Measurements from ENCODE around the gene GRN. TPM values are rescaled to one million over a fixed set of nuclear protein-coding genes. Genes with fewer than 3 reads are reported as not detected.

Gene GRN
- total and polyA plus RNA-seq, 9 of the 15 experiments (the other 6 are each of a cell fraction or from before 2014, with no cell fraction given) = 5.4 to 75.3 (median 20.7) TPM

DNA sequence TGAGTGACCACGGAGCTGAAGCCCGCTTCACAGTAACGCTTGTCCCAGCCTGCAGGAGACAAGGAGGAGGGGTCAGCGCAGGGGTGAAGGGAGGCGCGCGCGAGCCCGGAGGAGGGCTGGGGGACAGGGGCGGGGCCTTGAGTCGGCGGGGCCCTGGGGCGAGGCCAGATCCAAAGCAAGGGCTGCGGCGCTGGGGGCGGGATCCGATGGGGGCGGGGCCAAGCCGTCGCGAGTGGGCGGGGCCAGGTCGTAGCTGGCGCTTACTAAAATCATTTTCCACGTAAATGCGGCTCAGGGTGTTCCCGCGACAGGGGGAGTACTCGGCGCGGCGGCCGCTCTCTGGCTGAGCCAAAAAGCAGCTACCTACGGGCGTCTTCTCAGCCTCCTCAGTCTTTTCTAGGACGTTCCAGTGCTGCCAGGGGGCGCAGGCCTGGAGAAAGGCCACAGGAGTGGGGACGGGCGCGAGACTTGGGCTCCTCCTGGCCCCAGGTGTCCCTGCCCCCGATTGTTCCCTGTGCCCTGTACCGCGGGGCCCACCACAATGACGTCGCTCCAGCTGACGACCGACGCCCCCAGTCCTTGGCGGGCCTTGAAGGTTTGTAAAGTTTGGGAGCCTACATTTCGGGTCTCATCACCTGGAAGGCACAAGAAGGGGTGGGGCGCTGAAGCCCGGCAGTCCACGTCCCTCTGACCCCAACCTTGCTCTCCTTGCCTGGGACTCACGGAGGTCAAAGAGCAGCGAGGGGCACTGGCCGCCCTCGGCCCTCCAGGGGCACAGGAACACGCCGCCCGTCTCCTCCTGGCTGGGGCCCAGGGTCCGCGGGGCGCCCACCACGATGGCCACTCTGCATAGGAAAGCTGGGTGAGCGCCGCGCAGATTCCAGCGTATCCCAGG is 40.4 kb downstream of the GRN start (continued):
- TF ChIP-seq, protein P1, sequence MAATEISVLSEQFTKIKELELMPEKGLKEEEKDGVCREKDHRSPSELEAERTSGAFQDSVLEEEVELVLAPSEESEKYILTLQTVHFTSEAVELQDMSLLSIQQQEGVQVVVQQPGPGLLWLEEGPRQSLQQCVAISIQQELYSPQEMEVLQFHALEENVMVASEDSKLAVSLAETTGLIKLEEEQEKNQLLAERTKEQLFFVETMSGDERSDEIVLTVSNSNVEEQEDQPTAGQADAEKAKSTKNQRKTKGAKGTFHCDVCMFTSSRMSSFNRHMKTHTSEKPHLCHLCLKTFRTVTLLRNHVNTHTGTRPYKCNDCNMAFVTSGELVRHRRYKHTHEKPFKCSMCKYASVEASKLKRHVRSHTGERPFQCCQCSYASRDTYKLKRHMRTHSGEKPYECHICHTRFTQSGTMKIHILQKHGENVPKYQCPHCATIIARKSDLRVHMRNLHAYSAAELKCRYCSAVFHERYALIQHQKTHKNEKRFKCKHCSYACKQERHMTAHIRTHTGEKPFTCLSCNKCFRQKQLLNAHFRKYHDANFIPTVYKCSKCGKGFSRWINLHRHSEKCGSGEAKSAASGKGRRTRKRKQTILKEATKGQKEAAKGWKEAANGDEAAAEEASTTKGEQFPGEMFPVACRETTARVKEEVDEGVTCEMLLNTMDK (IDR thresholded peaks at IDR 0.05; ENCODE audit: borderline replicate concordance, insufficient read depth, low read depth, low read length, poor library complexity, severe bottlenecking) = peak; percentile 49
- TF ChIP-seq DPF2 (IDR thresholded peaks at IDR 0.05) = no peak
- TF ChIP-seq TCFL5 (CRISPR knock-in tag; conservative IDR thresholded peaks at IDR 0.05) = no peak
- TF ChIP-seq CXXC5 (CRISPR knock-in tag; IDR thresholded peaks at IDR 0.05) = peak; percentile 69
- TF ChIP-seq, protein P2, sequence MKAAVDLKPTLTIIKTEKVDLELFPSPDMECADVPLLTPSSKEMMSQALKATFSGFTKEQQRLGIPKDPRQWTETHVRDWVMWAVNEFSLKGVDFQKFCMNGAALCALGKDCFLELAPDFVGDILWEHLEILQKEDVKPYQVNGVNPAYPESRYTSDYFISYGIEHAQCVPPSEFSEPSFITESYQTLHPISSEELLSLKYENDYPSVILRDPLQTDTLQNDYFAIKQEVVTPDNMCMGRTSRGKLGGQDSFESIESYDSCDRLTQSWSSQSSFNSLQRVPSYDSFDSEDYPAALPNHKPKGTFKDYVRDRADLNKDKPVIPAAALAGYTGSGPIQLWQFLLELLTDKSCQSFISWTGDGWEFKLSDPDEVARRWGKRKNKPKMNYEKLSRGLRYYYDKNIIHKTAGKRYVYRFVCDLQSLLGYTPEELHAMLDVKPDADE (conservative IDR thresholded peaks at IDR 0.05; ENCODE audit: control insufficient read depth, low read depth, low read length) = peak; percentile 20; the same call in 1 of the 2 replicates
- TF ChIP-seq ZNF165 (CRISPR knock-in tag; IDR thresholded peaks at IDR 0.05; ENCODE audit: borderline replicate concordance) = no peak
- no peak for TF ChIP-seq MBD2 (IDR thresholded peaks at IDR 0.05; ENCODE audit: borderline replicate concordance, low read depth)
- TF ChIP-seq PHF20 (IDR thresholded peaks at IDR 0.05; ENCODE audit: partially characterized antibody) = peak; percentile 42
- TF ChIP-seq THAP12 (CRISPR knock-in tag; IDR thresholded peaks at IDR 0.05) = peak; percentile 37; the same call in 1 of the 2 replicates
- TF ChIP-seq, protein P3, sequence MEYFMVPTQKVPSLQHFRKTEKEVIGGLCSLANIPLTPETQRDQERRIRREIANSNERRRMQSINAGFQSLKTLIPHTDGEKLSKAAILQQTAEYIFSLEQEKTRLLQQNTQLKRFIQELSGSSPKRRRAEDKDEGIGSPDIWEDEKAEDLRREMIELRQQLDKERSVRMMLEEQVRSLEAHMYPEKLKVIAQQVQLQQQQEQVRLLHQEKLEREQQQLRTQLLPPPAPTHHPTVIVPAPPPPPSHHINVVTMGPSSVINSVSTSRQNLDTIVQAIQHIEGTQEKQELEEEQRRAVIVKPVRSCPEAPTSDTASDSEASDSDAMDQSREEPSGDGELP (CRISPR knock-in tag; IDR thresholded peaks at IDR 0.05; ENCODE audit: borderline replicate concordance) = peak; percentile 95
- TF ChIP-seq NFIC (IDR thresholded peaks at IDR 0.05) = peak; percentile 23

All from K562 (cell line).